Transverse colon (tissue), 4 donors: ENCODE measurements around the gene SLC6A9. TPM values are rescaled to one million over a fixed set of nuclear protein-coding genes. Genes with fewer than 3 reads are reported as not detected.

Experiments
- DNase-seq: peaks from one replicate; pipeline ENCODE4 v3.0.0-alpha.2; 2019
- H3K27ac ChIP-seq, 4 donors: fragments of 200-600 bp; sonication (generic); 2 replicates each; pipeline ENCODE4 v1.5.1; 2016 to 2018; ENCODE audit warnings: inconsistent platforms in 4 of 4
- H3K27me3 ChIP-seq: fragments of 200-600 bp; sonication (generic); 2 replicates; pipeline ENCODE4 v1.5.1; 2017; ENCODE audit warnings: inconsistent platforms
- H3K36me3 ChIP-seq, 4 donors: fragments of 200-600 bp; sonication (generic); 2 replicates each; pipeline ENCODE4 v1.5.1; 2017 to 2019; ENCODE audit warnings: inconsistent platforms in 4 of 4
- H3K4me1 ChIP-seq, 4 donors: fragments of 200-600 bp; sonication (generic); 2 replicates each; pipeline ENCODE4 v1.5.1; 2017 to 2020; ENCODE audit warnings: inconsistent platforms in 4 of 4
- H3K4me3 ChIP-seq, 4 donors: fragments of 200-600 bp; sonication (generic); 1 replicate in 1 of 4; 2 replicates in 3 of 4; pipeline versions ENCODE4 v1.5.1 to v1.6.1; 2017 to 2019; ENCODE audit warnings: inconsistent platforms in 4 of 4
- H3K9me3 ChIP-seq, 2 donors: fragments of 200-600 bp; sonication (generic); 2 replicates each; pipeline ENCODE4 v1.5.1; 2017 to 2019; ENCODE audit warnings: inconsistent platforms in 2 of 2
- CTCF ChIP-seq, 5 experiments: fragments of 200-600 bp in 3 of 5; fragments of 450-650 bp in 2 of 5; sonication (generic) in 3 of 5; IDR thresholded peaks; 1 replicate in 2 of 5; 2 replicates in 3 of 5; pipeline ENCODE4 v1.5.1; 2016 to 2017; ENCODE audit warnings: antibody characterized with exemption in 5 of 5, inconsistent platforms in 3 of 5, mild to moderate bottlenecking in 2 of 5, moderate library complexity in 1 of 5
- EP300 ChIP-seq: sonication (generic); formaldehyde crosslinking; IDR thresholded peaks from one replicate; pipeline ENCODE4 v1.6.1; 2017; ENCODE audit warnings: antibody characterized with exemption, low read depth
- POLR2A ChIP-seq: fragments of 450-650 bp; IDR thresholded peaks from one replicate; pipeline ENCODE4 v1.6.1; 2016; ENCODE audit warnings: antibody characterized with exemption, mild to moderate bottlenecking, moderate library complexity
- POLR2AphosphoS5 ChIP-seq, 3 donors: sonication (generic); formaldehyde crosslinking; IDR thresholded peaks; one replicate each; pipeline ENCODE4 v1.6.1; 2016; ENCODE audit warnings: antibody characterized with exemption in 3 of 3
- WGBS, 2 donors: methylation state at CpG; one replicate each; pipeline ENCODE4 v1.1.5; 2018; ENCODE audit warnings: low coverage in 1 of 2; 5-methylcytosine and 5-hydroxymethylcytosine counted together
- in situ Hi-C, 4 donors: fragments of 200-750 bp; cut with MboI; loops; one replicate each; pipeline versions ENCODE4 v1.15.0 to v1.15.1; 2017; ENCODE audit warnings: low sequenced_read_pairs in 3 of 4, low pct_ligation_motif_present in 1 of 4, low pct_unique_long_range_greater_than_20kb in 1 of 4
- intact Hi-C: fragments of 100-400 bp; cut with DNase I; formaldehyde crosslinking; loops from one replicate; pipeline ENCODE4 v1.15.1; 2023; ENCODE audit warnings: low total_unique reads
- total RNA-seq, 4 donors: library from RNA; depleted of rRNA; stranded (reverse); fragments of >200 nt; gene quantifications; one replicate each; pipeline ENCODE4 v1.1.0, GENCODE V29; 2016

SLC6A9 gene
- total RNA-seq, 4 donors from 2014 or later = 22.4 to 31.8 (median 29.5) TPM

GRCh38 chr1:44035726-44036408 lies 4.6 kb upstream of the SLC6A9 start:
- H3K27me3 ChIP-seq = no peaks in the 10 kb centered on the region
- H3K4me3 ChIP-seq = no peak overlapping the region
- DNase-seq = peak; percentile 32
- no peaks in the 10 kb centered on the region for H3K36me3 ChIP-seq
- intact Hi-C loops = loop anchor here (5.0 kb wide), 1 partner anchor 34 kb away; no protein-coding TSS in a partner anchor
- H3K4me1 ChIP-seq = peaks cover 17 to 30% (median 28%) of the 10 kb centered on the region in 4 donors
- TF ChIP-seq CTCF (IDR thresholded peaks at IDR 0.05) (no peak), POLR2AphosphoS5 (IDR thresholded peaks at IDR 0.05) (no peak), EP300 (no peak), POLR2A (no peak)
- in situ Hi-C loops = loop anchor here in 1 of 4 donors (25.0 kb wide), 1 partner anchor 274 kb away; no protein-coding TSS in a partner anchor
- 40% methylated on average over 8 of the region's 8 CpGs; no CpG with 5 or more reads in 1 of the 2 donors for WGBS, 2 donors
- H3K9me3 ChIP-seq = no peaks in the 10 kb centered on the region
- H3K27ac ChIP-seq = peak overlapping the region in 3 of 4 donors; percentile 35 to 75 (median 66)

- intact Hi-C loops = loop anchor here (5.0 kb wide), 1 partner anchor 33 kb away; no protein-coding TSS in a partner anchor
- Histone ChIP-seq H3K4me1 (peaks cover 17 to 33% (median 28%) of the 10 kb centered on the region in 4 donors), H3K9me3 (no peaks in the 10 kb centered on the region), H3K27me3 (no peaks in the 10 kb centered on the region), H3K36me3 (no peaks in the 10 kb centered on the region), H3K27ac (peak overlapping the region in 3 of 4 donors; percentile 35 to 75 (median 66)), H3K4me3 (no peak overlapping the region)
- TF ChIP-seq EP300 (no peak), POLR2A (no peak), POLR2AphosphoS5 (IDR thresholded peaks at IDR 0.05) (no peak), CTCF (IDR thresholded peaks at IDR 0.05) (no peak)
- no peak for DNase-seq
- in situ Hi-C loops = loop anchor here in 1 of 4 donors (25.0 kb wide), 1 partner anchor 273 kb away; no protein-coding TSS in a partner anchor
- WGBS, 2 donors = 82% methylated on average over 10 of the region's 11 CpGs; no CpG with 5 or more reads in 1 of the 2 donors
Observed at GRCh38 chr1:44034976-44035716, 3.9 kb upstream of the SLC6A9 start.

- Histone ChIP-seq H3K27me3 (no peaks in the 10 kb centered on the region), H3K36me3 (no peaks in the 10 kb centered on the region), H3K4me1 (peaks cover 19 to 35% (median 31%) of the 10 kb centered on the region in 4 donors), H3K9me3 (no peaks in the 10 kb centered on the region), H3K27ac (no peak overlapping the region), H3K4me3 (no peak overlapping the region)
- 98% methylated on average over 4 of the region's 4 CpGs; no CpG with 5 or more reads in 1 of the 2 donors for WGBS, 2 donors
- no peak for DNase-seq
- in situ Hi-C loops = loop anchor here in 1 of 4 donors (25.0 kb wide), 1 partner anchor 272 kb away; no protein-coding TSS in a partner anchor
- intact Hi-C loops = no loop called here
- TF ChIP-seq POLR2AphosphoS5 (IDR thresholded peaks at IDR 0.05) = no peak
- TF ChIP-seq POLR2A = no peak
- no peak for TF ChIP-seq EP300
- no peak for TF ChIP-seq CTCF (IDR thresholded peaks at IDR 0.05)
Observed at GRCh38 chr1:44034423-44034822, 3.2 kb upstream of the SLC6A9 start.

- H3K4me1 ChIP-seq = peaks cover 25 to 42% (median 37%) of the 10 kb centered on the region in 4 donors
- H3K27ac ChIP-seq = peak overlapping the region; percentile 5 to 97 (median 48)
- no peak for DNase-seq
Observed at GRCh38 chr1:44033756-44034155, 2.5 kb upstream of the SLC6A9 start.

More at GRCh38 chr1:44033756-44034155, 2.5 kb upstream of the SLC6A9 start:
- in situ Hi-C loops (loop anchor here in 1 of 4 donors (25.0 kb wide), 1 partner anchor 271 kb away; no protein-coding TSS in a partner anchor), intact Hi-C loops (no loop called here)
- Histone ChIP-seq H3K27me3 (no peaks in the 10 kb centered on the region), H3K9me3 (no peaks in the 10 kb centered on the region), H3K4me3 (no peak overlapping the region), H3K36me3 (no peaks in the 10 kb centered on the region)
- TF ChIP-seq POLR2AphosphoS5 (IDR thresholded peaks at IDR 0.05) (no peak), EP300 (no peak), POLR2A (no peak), CTCF (IDR thresholded peaks at IDR 0.05) (no peak)
- 88% methylated on average over 8 of the region's 8 CpGs; no CpG with 5 or more reads in 1 of the 2 donors for WGBS, 2 donors
